Measurements from ENCODE around the gene ANKRD17.

- TF ChIP-seq POLR2A (IDR thresholded peaks at IDR 0.05; ENCODE audit: low read depth, low read length): no peak
- no peak for TF ChIP-seq CTCF (conservative IDR thresholded peaks at IDR 0.05; ENCODE audit: low read depth, low read length)
- no peak for TF ChIP-seq MAZ (IDR thresholded peaks at IDR 0.05; ENCODE audit: borderline replicate concordance, low read depth, low read length)
- TF ChIP-seq MXI1 (IDR thresholded peaks at IDR 0.05; ENCODE audit: borderline replicate concordance, low read depth, low read length): no peak
- TF ChIP-seq FOS (IDR thresholded peaks at IDR 0.05; ENCODE audit: low read depth, low read length): no peak
- TF ChIP-seq SMC3 (IDR thresholded peaks at IDR 0.05; ENCODE audit: low read depth, low read length): no peak
- TF ChIP-seq MAFK (IDR thresholded peaks at IDR 0.05; ENCODE audit: low read depth, low read length): no peak
- TF ChIP-seq BHLHE40 (IDR thresholded peaks at IDR 0.05; ENCODE audit: low read depth, low read length): no peak
- TF ChIP-seq CHD1 (IDR thresholded peaks at IDR 0.05; ENCODE audit: low read depth, low read length): no peak
- TF ChIP-seq CEBPB (IDR thresholded peaks at IDR 0.05; ENCODE audit: low read depth, low read length): no peak
- no peak for TF ChIP-seq RCOR1 (IDR thresholded peaks at IDR 0.05; ENCODE audit: insufficient replicate concordance, low read length)
Observed at GRCh38 chr4:73064536-73064935, 194.1 kb downstream of the ANKRD17 start.

Measured in IMR-90 (cell line).